ENCODE measurements around the gene GNPTG. TPM values are rescaled to one million over a fixed set of nuclear protein-coding genes. Genes with fewer than 3 reads are reported as not detected.

The GNPTG gene
- total RNA-seq, 4 donors from 2014 or later: 20.6 to 37.5 (median 30.2) TPM

DNA sequence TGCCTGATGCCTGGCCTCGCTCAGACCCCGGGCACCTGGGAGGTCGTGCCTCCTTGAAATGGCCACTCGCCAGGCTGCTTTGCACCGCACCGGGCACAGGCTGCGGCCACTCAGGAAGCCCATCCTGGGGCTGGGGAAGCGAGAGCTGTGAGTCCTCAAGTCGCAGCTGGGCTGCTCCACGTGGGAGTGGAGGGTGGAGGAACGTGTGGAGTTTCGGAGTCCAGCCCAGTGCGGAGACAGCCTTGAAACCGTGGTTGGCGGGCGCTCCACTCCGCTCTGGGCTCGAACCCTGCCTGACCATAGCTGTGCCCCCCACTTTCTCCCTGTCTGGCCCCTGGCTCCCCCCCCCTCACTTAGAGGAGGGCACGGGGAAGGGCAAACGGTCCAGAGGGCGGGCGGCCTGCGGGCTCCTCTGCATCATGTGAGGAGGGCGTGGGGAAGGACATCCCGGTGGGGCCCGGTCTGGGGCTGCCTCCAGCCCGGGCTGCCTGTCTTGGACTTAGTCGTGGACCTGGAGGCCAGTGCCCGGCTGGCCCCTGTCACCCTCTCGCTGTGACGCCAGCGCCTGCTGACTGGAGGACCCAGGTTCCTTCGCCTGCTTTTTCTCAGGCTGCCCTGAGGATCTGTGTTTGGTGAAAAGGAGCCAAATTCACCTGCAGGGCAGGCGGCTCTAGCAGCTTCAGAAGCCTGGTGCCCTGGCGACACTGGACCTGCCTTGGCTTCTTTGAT is 39.8 kb upstream of the GNPTG start:
- ATAC-seq: no peak

DNA sequence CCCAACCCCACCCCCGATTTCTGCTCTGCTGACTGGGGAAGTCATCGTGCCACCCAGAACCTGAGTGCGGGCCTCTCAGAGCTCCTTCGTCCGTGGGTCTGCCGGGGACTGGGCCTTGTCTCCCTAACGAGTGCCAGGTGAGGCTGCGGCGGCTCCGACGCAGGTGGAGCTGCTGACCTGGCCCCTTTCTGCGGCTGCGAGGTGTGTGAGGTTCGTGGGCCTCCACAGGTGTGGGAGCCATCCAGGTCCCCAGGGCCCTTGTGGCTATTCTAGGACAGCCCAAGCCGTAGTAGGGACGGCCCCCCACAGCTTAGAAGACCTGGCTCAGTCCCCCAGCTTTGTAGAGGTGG is 39.3 kb upstream of the GNPTG start:
- Histone ChIP-seq H3K36me3 (peaks cover 0 to 37% of the 10 kb centered on the region in 2 donors), H3K27ac (peak overlapping the region in 3 of 4 donors; percentile 51 to 98 (median 56)), H3K4me3 (no peak overlapping the region), H3K4me1 (peaks cover 30 to 44% of the 10 kb centered on the region in 2 donors), H3K27me3 (no peaks in the 10 kb centered on the region), H3K9me3 (no peaks in the 10 kb centered on the region)
- ATAC-seq (no peak), DNase-seq (no peak)
- intact Hi-C loops (cut with DNase I; ENCODE audit: low total_unique reads): no loop called here
- TF ChIP-seq CTCF (IDR thresholded peaks at IDR 0.05 in 4 of 5, conservative IDR thresholded peaks at IDR 0.05 in 1 of 5) (no peak), POLR2A (IDR thresholded peaks at IDR 0.05) (no peak)
- in situ Hi-C loops (cut with MboI; ENCODE audit: low sequenced_read_pairs in 4 of 4): no loop called here

More for the DNA sequence above, 39.8 kb upstream of the GNPTG start:
- DNase-seq: no peak
- Histone ChIP-seq H3K36me3 (peaks cover 0 to 31% of the 10 kb centered on the region in 2 donors), H3K4me3 (peak overlapping the region; percentile 67 to 95 (median 76)), H3K27me3 (no peaks in the 10 kb centered on the region), H3K4me1 (peaks cover 30 to 44% of the 10 kb centered on the region in 2 donors), H3K27ac (peak overlapping the region; percentile 51 to 99 (median 77)), H3K9me3 (no peaks in the 10 kb centered on the region)
- TF ChIP-seq POLR2A (IDR thresholded peaks at IDR 0.05): no peak
- TF ChIP-seq CTCF (IDR thresholded peaks at IDR 0.05 in 4 of 5, conservative IDR thresholded peaks at IDR 0.05 in 1 of 5): no peak
- in situ Hi-C loops (cut with MboI; ENCODE audit: low sequenced_read_pairs in 4 of 4) (no loop called here), intact Hi-C loops (cut with DNase I; ENCODE audit: low total_unique reads) (no loop called here)

DNA sequence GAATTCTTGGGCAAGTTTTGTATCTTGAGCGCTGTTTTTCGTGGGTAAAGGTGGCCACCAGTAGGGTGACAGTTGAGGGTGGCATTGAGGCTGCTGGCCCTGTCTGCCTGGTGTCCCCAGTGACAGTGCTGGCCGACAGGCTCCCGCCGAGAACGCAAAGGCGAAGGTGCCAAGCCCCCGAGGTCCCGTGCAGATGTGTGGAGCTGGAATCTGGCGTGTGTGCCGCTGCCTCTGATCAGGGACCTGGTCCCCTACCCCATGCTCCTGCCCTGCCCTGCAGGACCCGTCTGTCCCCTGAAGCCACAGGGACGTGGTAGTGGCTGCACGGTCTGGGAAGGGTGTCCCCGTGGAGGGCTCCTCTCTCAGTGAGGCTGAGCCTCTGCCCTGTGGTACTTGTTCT is 38.8 kb upstream of the GNPTG start:
- no peaks in the 10 kb centered on the region for H3K9me3 ChIP-seq
- no peaks in the 10 kb centered on the region for H3K27me3 ChIP-seq
- intact Hi-C loops (cut with DNase I; ENCODE audit: low total_unique reads): no loop called here
- H3K4me3 ChIP-seq: no peak overlapping the region
- DNase-seq: no peak
- no peak for ATAC-seq
- H3K27ac ChIP-seq: peak overlapping the region in 1 of 4 donors; percentile 56
- H3K36me3 ChIP-seq: peaks cover 0 to 41% of the 10 kb centered on the region in 2 donors
- in situ Hi-C loops (cut with MboI; ENCODE audit: low sequenced_read_pairs in 4 of 4): no loop called here
- TF ChIP-seq CTCF (IDR thresholded peaks at IDR 0.05 in 4 of 5, conservative IDR thresholded peaks at IDR 0.05 in 1 of 5) (no peak), POLR2A (IDR thresholded peaks at IDR 0.05) (no peak)
- H3K4me1 ChIP-seq: peaks cover 30 to 44% of the 10 kb centered on the region in 2 donors

GRCh38 chr16:1313721-1314369 is 37.9 kb upstream of the GNPTG start:
- Histone ChIP-seq H3K9me3 (no peaks in the 10 kb centered on the region), H3K4me1 (peaks cover 30 to 41% of the 10 kb centered on the region in 2 donors), H3K36me3 (peaks cover 0 to 51% of the 10 kb centered on the region in 2 donors), H3K27me3 (no peaks in the 10 kb centered on the region), H3K27ac (no peak overlapping the region), H3K4me3 (no peak overlapping the region)
- no peak for ATAC-seq
- no peak for TF ChIP-seq POLR2A (IDR thresholded peaks at IDR 0.05)
- TF ChIP-seq CTCF (IDR thresholded peaks at IDR 0.05 in 4 of 5, conservative IDR thresholded peaks at IDR 0.05 in 1 of 5): no peak
- in situ Hi-C loops (cut with MboI; ENCODE audit: low sequenced_read_pairs in 4 of 4): no loop called here
- intact Hi-C loops (cut with DNase I; ENCODE audit: low total_unique reads): no loop called here
- no peak for DNase-seq

All from gastrocnemius medialis (tissue), 4 donors.